H1 (cell line): Measurements from ENCODE around the gene CFAP221. TPM values are rescaled to one million over a fixed set of nuclear protein-coding genes. Genes with fewer than 3 reads are reported as not detected.
A peak's percentile ranks its signal among the peaks of the same experiment; 100 is the strongest.

Experiments
- CTCF ChIA-PET: fragments of 300-600 bp; sonication (Branson Sonifier 250); formaldehyde crosslinking; loops from one replicate; lab custom pipeline; 2021; ENCODE audit not compliant: partially characterized antibody; lab: Charles Lee
- POLR2A ChIA-PET: fragments of 300-600 bp; sonication (Branson Sonifier 250); formaldehyde crosslinking; loops from one replicate; lab custom pipeline; 2021; ENCODE audit warnings: inconsistent platforms; ENCODE audit not compliant: partially characterized antibody; lab: Charles Lee
- DNase-seq, 2 experiments: peaks; one replicate each; pipeline versions ENCODE4 v3.0.0 to v3.0.0-alpha.2; 2010 to 2022; ENCODE audit warnings: low spot score in 2 of 2, low read depth in 1 of 2, mixed read lengths in 1 of 2
- FAIRE-seq: peaks from 2 replicates; lab custom pipeline; 2011; peaks lifted over from hg19 to GRCh38; lab: Jason Lieb, UNC
- H2AFZ ChIP-seq: 2 replicates; pipeline ENCODE4 v1.8.1; 2012; ENCODE audit warnings: low read length, inconsistent platforms
- H2AK5ac ChIP-seq: 2 replicates; pipeline ENCODE4 v1.6.1; 2013; ENCODE audit warnings: low read depth, low read length
- H2BK120ac ChIP-seq: replicated peaks from 2 replicates; pipeline ENCODE3; 2013; ENCODE audit warnings: low read depth, low read length, inconsistent platforms
- H2BK12ac ChIP-seq: 2 replicates; pipeline ENCODE4 v1.6.1; 2013; ENCODE audit warnings: low read depth, low read length
- H2BK15ac ChIP-seq: 2 replicates; pipeline ENCODE4 v1.6.1; 2013; ENCODE audit warnings: low read length
- H2BK20ac ChIP-seq: 2 replicates; pipeline ENCODE4 v1.6.1; 2013; ENCODE audit warnings: low read length
- H2BK5ac ChIP-seq: 2 replicates; pipeline ENCODE4 v1.6.1; 2013; ENCODE audit warnings: low read depth, low read length
- H3K14ac ChIP-seq: 2 replicates; pipeline ENCODE4 v1.6.1; 2013; ENCODE audit warnings: inconsistent platforms; ENCODE audit not compliant: insufficient read length
- H3K18ac ChIP-seq: 2 replicates; pipeline ENCODE4 v1.6.1; 2013; ENCODE audit warnings: low read length; ENCODE audit errors: extremely low read depth
- H3K23ac ChIP-seq: 2 replicates; pipeline ENCODE4 v1.6.1; 2013; ENCODE audit warnings: inconsistent platforms; ENCODE audit not compliant: insufficient read length
- H3K23me2 ChIP-seq: 2 replicates; pipeline ENCODE4 v1.6.1; 2013; ENCODE audit warnings: low read depth, low read length
- H3K27ac ChIP-seq: 2 replicates; pipeline ENCODE4 v1.6.1; 2011; ENCODE audit warnings: low read depth, low read length, inconsistent platforms
- H3K27me3 ChIP-seq, 4 experiments: replicated peaks in 1 of 4; 1 replicate in 1 of 4; 2 replicates in 3 of 4; pipeline versions ENCODE4 v1.6.1 to v1.8.1; 2011 to 2013; ENCODE audit warnings: low read length in 3 of 4, mild to moderate bottlenecking in 3 of 4, inconsistent platforms in 2 of 4, mixed read lengths in 2 of 4, moderate library complexity in 1 of 4; ENCODE audit not compliant: control insufficient read depth in 3 of 4, insufficient read depth in 3 of 4; ENCODE audit errors: extremely low read depth in 1 of 4
- H3K36me3 ChIP-seq, 4 experiments: 2 replicates each; pipeline versions ENCODE4 v1.6.1 to v1.8.1; 2011 to 2013; ENCODE audit warnings: mild to moderate bottlenecking in 4 of 4, low read length in 3 of 4, moderate library complexity in 2 of 4, control low read depth in 1 of 4, inconsistent platforms in 1 of 4; ENCODE audit not compliant: insufficient read depth in 4 of 4, control insufficient read depth in 2 of 4
- H3K4ac ChIP-seq: replicated peaks from 2 replicates; pipeline ENCODE3; 2013; ENCODE audit warnings: low read length, low read depth, mixed read lengths, inconsistent platforms; ENCODE audit not compliant: insufficient read length
- H3K4me1 ChIP-seq, 4 experiments: replicated peaks in 1 of 4; 1 replicate in 1 of 4; 2 replicates in 3 of 4; pipeline versions ENCODE4 v1.6.1 to v1.8.1; 2011 to 2013; ENCODE audit warnings: low read length in 3 of 4, inconsistent platforms in 2 of 4, mixed read lengths in 1 of 4; ENCODE audit not compliant: insufficient read depth in 4 of 4, control insufficient read depth in 3 of 4
- H3K4me2 ChIP-seq, 2 experiments: 2 replicates each; pipeline versions ENCODE4 v1.6.1 to v1.8.1; 2011 to 2013; ENCODE audit warnings: low read depth in 2 of 2, low read length in 2 of 2, control low read depth in 1 of 2, inconsistent platforms in 1 of 2, mild to moderate bottlenecking in 1 of 2; ENCODE audit not compliant: insufficient read depth in 1 of 2
- H3K4me3 ChIP-seq, 4 experiments: fragments of 200-600, 300-600 bp in 1 of 4; sonication (generic), shearing (Covaris generic), sonication (Bioruptor Twin) in 1 of 4; 2 replicates each; pipeline versions ENCODE4 v1.5.1 to v1.8.1; 2011 to 2016; ENCODE audit warnings: low read length in 4 of 4, low read depth in 3 of 4, control low read depth in 2 of 4, inconsistent platforms in 2 of 4, mild to moderate bottlenecking in 2 of 4, mixed read lengths in 1 of 4, moderate library complexity in 1 of 4; ENCODE audit not compliant: insufficient read depth in 2 of 4; ENCODE audit errors: extremely low read depth in 1 of 4
- H3K56ac ChIP-seq: replicated peaks from 2 replicates; pipeline ENCODE3; 2013; ENCODE audit warnings: low read depth, mild to moderate bottlenecking, mixed read lengths, low read length, inconsistent platforms; ENCODE audit not compliant: insufficient read length
- H3K79me1 ChIP-seq: 2 replicates; pipeline ENCODE4 v1.6.1; 2013; ENCODE audit warnings: low read depth, low read length, control low read depth
- H3K79me2 ChIP-seq, 2 experiments: 2 replicates each; pipeline versions ENCODE4 v1.6.1 to v1.8.1; 2012 to 2013; ENCODE audit warnings: low read length in 2 of 2, mild to moderate bottlenecking in 2 of 2, inconsistent platforms in 1 of 2; ENCODE audit not compliant: insufficient read depth in 2 of 2, control insufficient read depth in 1 of 2
- H3K9ac ChIP-seq, 4 experiments: replicated peaks in 1 of 4; 1 replicate in 1 of 4; 2 replicates in 3 of 4; pipeline versions ENCODE4 v1.6.1 to v1.8.1; 2011 to 2013; ENCODE audit warnings: low read depth in 3 of 4, low read length in 3 of 4, control low read depth in 2 of 4, mild to moderate bottlenecking in 2 of 4, moderate library complexity in 2 of 4, inconsistent platforms in 1 of 4; ENCODE audit errors: extremely low read depth in 1 of 4
- H3K9me3 ChIP-seq, 2 experiments: 2 replicates each; pipeline versions ENCODE4 v1.6.1 to v1.8.1; 2012 to 2013; ENCODE audit warnings: mild to moderate bottlenecking in 2 of 2, moderate library complexity in 2 of 2, control low read depth in 1 of 2, inconsistent platforms in 1 of 2, low read depth in 1 of 2, low read length in 1 of 2, mixed read lengths in 1 of 2; ENCODE audit not compliant: insufficient read depth in 2 of 2
- H4K20me1 ChIP-seq, 2 experiments: replicated peaks in 1 of 2; 2 replicates each; pipeline versions ENCODE3 to v1.8.1; 2011 to 2013; ENCODE audit warnings: inconsistent platforms in 2 of 2, low read length in 2 of 2, mild to moderate bottlenecking in 1 of 2; ENCODE audit not compliant: insufficient read depth in 2 of 2, control insufficient read depth in 1 of 2
- H4K5ac ChIP-seq: 2 replicates; pipeline ENCODE4 v1.6.1; 2013; ENCODE audit warnings: low read length, low read depth, mixed read lengths, inconsistent platforms; ENCODE audit not compliant: insufficient read length
- H4K8ac ChIP-seq: 2 replicates; pipeline ENCODE4 v1.8.0; 2013; ENCODE audit warnings: mild to moderate bottlenecking, moderate library complexity, low read length, inconsistent platforms; ENCODE audit not compliant: insufficient read depth; ENCODE audit errors: extremely low read depth
- H4K91ac ChIP-seq: replicated peaks from 2 replicates; pipeline ENCODE3; 2013; ENCODE audit warnings: low read length, mixed read lengths, inconsistent platforms; ENCODE audit not compliant: insufficient read length
- NRF1 ChIP-seq: IDR thresholded peaks from 2 replicates; pipeline ENCODE4 v1.6.1; 2011; ENCODE audit warnings: mild to moderate bottlenecking, low read depth, low read length, improper control_type of control experiment
- SP2 ChIP-seq: IDR thresholded peaks from 2 replicates; pipeline ENCODE4 v1.6.1; 2012; ENCODE audit warnings: mild to moderate bottlenecking, low read length, inconsistent platforms
- TEAD4 ChIP-seq: IDR thresholded peaks from 2 replicates; pipeline ENCODE4 v1.6.1; 2012; ENCODE audit warnings: low read depth, low read length, inconsistent platforms, mixed read lengths
- WGBS, 2 experiments: shearing (Covaris generic) in 1 of 2; methylation state at CpG; one replicate each; pipeline versions ENCODE4 v1.1.6 to v1.1.7; 2013 to 2015; ENCODE audit warnings: low lambda C conversion rate in 2 of 2, mixed read lengths in 2 of 2, inconsistent platforms in 1 of 2, low coverage in 1 of 2, missing lambda C conversion rate in 1 of 2; ENCODE audit not compliant: insufficient replicate concordance in 2 of 2, insufficient coverage in 1 of 2, insufficient read length in 1 of 2; ENCODE audit errors: extremely low coverage in 1 of 2, missing lambda C conversion rate in 1 of 2; 5-methylcytosine and 5-hydroxymethylcytosine counted together
- polyA plus RNA-seq, 7 experiments: library from polyadenylated mRNA; depleted of rRNA in 3 of 7; stranded (reverse) in 5 of 7; unstranded in 2 of 7; fragments of >200 nt in 5 of 7; fragments of 200-250 nt in 2 of 7; gene quantifications; 1 replicate in 5 of 7; 2 replicates in 1 of 7; 4 replicates in 1 of 7; pipeline versions ENCODE4 v1.2.1 to v1.2.3, GENCODE V29; 2011 to 2013; ENCODE audit warnings: missing spikeins in 2 of 7, mixed read lengths in 2 of 7
- total RNA-seq: library from RNA; stranded (reverse); fragmentation: NEBNext Ultra II Directional; extraction: Animal tissue kit (Norgen Biotek cat#: 25700); gene quantifications from 2 replicates; pipeline ENCODE4 v1.2.1, GENCODE V29; 2021
- TF ChIP-seq, protein P1 (sequence below): IDR thresholded peaks from 2 replicates; pipeline ENCODE4 v1.6.1; 2011; ENCODE audit warnings: low read depth, mild to moderate bottlenecking, low read length; ENCODE audit not compliant: insufficient read depth

CFAP221 gene
- total and polyA plus RNA-seq, 2 of the 8 experiments (the other 6 are each of a cell fraction or from before 2014, with no cell fraction given): 0.14 to 0.71 TPM

GRCh38 chr2:119518401-119519056 lies 25.7 kb upstream of the CFAP221 start:
- CTCF ChIA-PET: interaction anchor here (0.6 to 5.3 kb wide), 13 partner anchors 11 to 677 kb away, joined by 3 to 52 read pairs (median 4); no protein-coding TSS in a partner anchor
- Histone ChIP-seq H3K4me1 (peaks cover 0 to 3% (median 0%) of the 10 kb centered on the region in 4 experiments; a peak in 2 of 7 replicates), H2BK120ac (no peak overlapping the region)

More at GRCh38 chr2:119518401-119519056, 25.7 kb upstream of the CFAP221 start:
- Histone ChIP-seq H3K79me1 (no peaks in the 10 kb centered on the region), H3K79me2 (no peaks in the 10 kb centered on the region), H2AFZ (no peak overlapping the region), H2BK15ac (0 out of 2 replicates have a peak overlapping the region, but pooled peaks have one; percentile 46), H4K8ac (no peak overlapping the region), H2AK5ac (no peak overlapping the region), H3K18ac (no peak overlapping the region), H4K91ac (no peak overlapping the region), H2BK12ac (no peak overlapping the region), H3K27me3 (peaks cover 10 to 17% (median 14%) of the 10 kb centered on the region in 4 experiments), H3K27ac (no peak overlapping the region), H3K9ac (no peak overlapping the region), H3K4me3 (no peak overlapping the region), H3K36me3 (no peaks in the 10 kb centered on the region)
- POLR2A ChIA-PET: no interaction called here
- WGBS, 2 experiments: 90% methylated on average over 9 of the region's 10 CpGs; no CpG with 5 or more reads in 1 of the 2 experiments
- TF ChIP-seq SP2 (no peak), TEAD4 (no peak), NRF1 (no peak)
- TF ChIP-seq, protein P1, sequence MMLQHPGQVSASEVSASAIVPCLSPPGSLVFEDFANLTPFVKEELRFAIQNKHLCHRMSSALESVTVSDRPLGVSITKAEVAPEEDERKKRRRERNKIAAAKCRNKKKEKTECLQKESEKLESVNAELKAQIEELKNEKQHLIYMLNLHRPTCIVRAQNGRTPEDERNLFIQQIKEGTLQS: no peak
- TF ChIP-seq, all 59 proteins: peak for 0
- H3K23me2 ChIP-seq: peaks cover 2% of the 10 kb centered on the region; the same call in 1 of the 2 replicates
- H3K4me2 ChIP-seq: no peak overlapping the region
- H3K9me3 ChIP-seq: no peaks in the 10 kb centered on the region
- DNase-seq (no peak), FAIRE-seq (no peak)
- H4K20me1 ChIP-seq: no peaks in the 10 kb centered on the region
- no peak overlapping the region for H3K23ac ChIP-seq
- no peak overlapping the region for H2BK20ac ChIP-seq
- H2BK5ac ChIP-seq: no peak overlapping the region
- H3K56ac ChIP-seq: no peak overlapping the region
- no peak overlapping the region for H4K5ac ChIP-seq
- no peak overlapping the region for H3K14ac ChIP-seq
- no peak overlapping the region for H3K4ac ChIP-seq
